K562 (cell line): ENCODE results near the gene SDCBP2. TPM values are rescaled to one million over a fixed set of nuclear protein-coding genes. Genes with fewer than 3 reads are reported as not detected.
A peak's percentile ranks its signal among the peaks of the same experiment; 100 is the strongest.

Experiments used
- ATAC-seq: fragments of 200-7000 bp; cut with Tn5 transposase; 3 replicates; pipeline ENCODE4 v1.9.1; 2020; ENCODE audit warnings: moderate library complexity
- BruUV-seq: library from RNA; stranded (reverse); fragments of 400-500 nt; replicated peaks from 2 replicates; lab custom pipeline; 2021; lab: Mats Ljungman, UMichigan
- CTCF ChIA-PET: fragments of 300-600 bp; formaldehyde crosslinking; extraction: SDS; loops from one replicate; lab custom pipeline; 2021; ENCODE audit warnings: low intra/inter-chr PET ratio; lab: Yijun Ruan, JAX
- POLR2A ChIA-PET: fragments of 300-600, 350-650 bp; sonication (Branson Sonifier 250); formaldehyde crosslinking; extraction: SDS; loops from one replicate; lab custom pipeline; 2021; ENCODE audit warnings: antibody characterized with exemption, inconsistent platforms; lab: Yijun Ruan, JAX
- DNase-seq, 4 experiments: peaks; one replicate each; pipeline versions ENCODE4 v3.0.0 to v3.0.0-alpha.2; 2011 to 2018; ENCODE audit warnings: low spot score in 3 of 4, mixed read lengths in 3 of 4; ENCODE audit errors: extremely low read depth in 1 of 4
- FAIRE-seq: peaks from 2 replicates; lab custom pipeline; 2011; peaks lifted over from hg19 to GRCh38; lab: Jason Lieb, UNC
- H2AFZ ChIP-seq: 2 replicates; pipeline ENCODE4 v1.6.0; 2011; ENCODE audit warnings: low read depth, low read length, control low read depth, inconsistent platforms
- H3K27ac ChIP-seq: fragments of 200-600 bp; 3 replicates; pipeline ENCODE4 v1.8.0; 2011; ENCODE audit warnings: low read depth, mild to moderate bottlenecking, control low read depth, inconsistent platforms, low read length, moderate library complexity, mixed read lengths; ENCODE audit errors: extremely low read depth
- H3K27me3 ChIP-seq, 2 experiments: fragments of 300-600 bp in 1 of 2; 2 replicates in 1 of 2; 3 replicates in 1 of 2; pipeline versions ENCODE4 v1.6.0 to v1.8.0; 2011; ENCODE audit warnings: inconsistent platforms in 2 of 2, low read length in 2 of 2, mild to moderate bottlenecking in 1 of 2, mixed read lengths in 1 of 2, moderate library complexity in 1 of 2; ENCODE audit not compliant: control insufficient read depth in 2 of 2, insufficient read depth in 2 of 2
- H3K36me3 ChIP-seq: fragments of 300-600 bp; 3 replicates; pipeline ENCODE4 v1.8.0; 2011; ENCODE audit warnings: mild to moderate bottlenecking, low read length, inconsistent platforms; ENCODE audit not compliant: control insufficient read depth, insufficient read depth
- H3K4me1 ChIP-seq, 2 experiments: fragments of 200-600 bp in 1 of 2; replicated peaks in 1 of 2; 2 replicates in 1 of 2; 3 replicates in 1 of 2; pipeline versions ENCODE4 v1.5.1 to v1.8.0; 2011; ENCODE audit warnings: inconsistent platforms in 2 of 2, low read length in 2 of 2, mild to moderate bottlenecking in 1 of 2, mixed read lengths in 1 of 2, moderate library complexity in 1 of 2; ENCODE audit not compliant: control insufficient read depth in 2 of 2, insufficient read depth in 2 of 2
- H3K4me2 ChIP-seq: 2 replicates; pipeline ENCODE4 v1.6.1; 2011; ENCODE audit warnings: low read length, control low read depth, inconsistent platforms, mixed read lengths; ENCODE audit not compliant: insufficient read depth
- H3K4me3 ChIP-seq: fragments of 200-600 bp; sonication (generic), shearing (Covaris generic); 2 replicates; pipeline ENCODE4 v1.5.1; 2016; ENCODE audit warnings: control low read depth, inconsistent platforms
- H3K79me2 ChIP-seq: fragments of 200-600 bp; 3 replicates; pipeline ENCODE4 v1.8.0; 2011; ENCODE audit warnings: low read length, inconsistent platforms; ENCODE audit not compliant: control insufficient read depth, insufficient read depth
- H3K9ac ChIP-seq, 2 experiments: 2 replicates each; pipeline versions ENCODE4 v1.6.0 to v1.6.1; 2011; ENCODE audit warnings: low read depth in 2 of 2, low read length in 2 of 2, control low read depth in 1 of 2, inconsistent platforms in 1 of 2, mild to moderate bottlenecking in 1 of 2, mixed read lengths in 1 of 2; ENCODE audit not compliant: insufficient read depth in 1 of 2
- H3K9me1 ChIP-seq: one replicate; pipeline ENCODE4 v1.6.0; 2011; ENCODE audit warnings: inconsistent platforms, mild to moderate bottlenecking, low read length, moderate library complexity; ENCODE audit not compliant: control insufficient read depth, insufficient read depth
- H3K9me3 ChIP-seq: replicated peaks from 2 replicates; pipeline ENCODE4 v1.5.1; 2011; ENCODE audit warnings: low read depth, low read length, inconsistent platforms; ENCODE audit not compliant: control insufficient read depth, insufficient read depth
- H4K20me1 ChIP-seq: replicated peaks from 2 replicates; pipeline ENCODE4 v1.6.1; 2011; ENCODE audit warnings: low read length, inconsistent platforms, mixed read lengths; ENCODE audit not compliant: control insufficient read depth, insufficient read depth
- ELF4 ChIP-seq: fragments of 450-650 bp; formaldehyde crosslinking; IDR thresholded peaks from 2 replicates; pipeline ENCODE4 v1.4.0; 2022; ENCODE audit warnings: missing genetic modification characterization
- ETS2 ChIP-seq: IDR thresholded peaks from 2 replicates; pipeline ENCODE4 v1.6.1; 2016; ENCODE audit warnings: borderline replicate concordance, missing genetic modification characterization, mild to moderate bottlenecking, moderate library complexity, missing compliant biosample characterization; ENCODE audit not compliant: poor library complexity, severe bottlenecking
- SIN3A ChIP-seq, 2 experiments: fragments of 150-350 bp in 1 of 2; IDR thresholded peaks; 2 replicates each; pipeline ENCODE4 v1.6.1; 2011 to 2016; ENCODE audit warnings: borderline replicate concordance in 2 of 2, low read depth in 2 of 2, low read length in 2 of 2, mild to moderate bottlenecking in 2 of 2, moderate library complexity in 2 of 2; ENCODE audit not compliant: control insufficient read depth in 1 of 2
- SMARCC2 ChIP-seq: fragments of 450-650 bp; IDR thresholded peaks from 2 replicates; pipeline ENCODE4 v1.6.1; 2017; ENCODE audit warnings: antibody characterized with exemption, moderate library complexity, mild to moderate bottlenecking, low read depth
- ZNF583 ChIP-seq: fragments of 250-450 bp; sonication (Bioruptor Pico); IDR thresholded peaks from 2 replicates; pipeline ENCODE4 v1.4.0; 2020
- WGBS: fragments of 100-300 bp; shearing (Covaris generic); methylation state at CpG from one replicate; pipeline ENCODE4 v1.1.6; 2016; ENCODE audit warnings: low coverage, mixed read lengths; ENCODE audit not compliant: insufficient coverage; ENCODE audit errors: missing lambda C conversion rate; 5-methylcytosine and 5-hydroxymethylcytosine counted together
- in situ Hi-C: fragments of 300-500 bp; cut with MboI; formaldehyde crosslinking; loops from 4 replicates; pipeline ENCODE4 v1.15.0; 2018; ENCODE audit warnings: inconsistent platforms, mixed read lengths
- intact Hi-C: fragments of 100-400 bp; cut with micrococcal nuclease; formaldehyde crosslinking; loops from 2 replicates; pipeline ENCODE4 v1.14.2; 2022
- polyA plus RNA-seq, 8 experiments: library from polyadenylated mRNA; depleted of rRNA in 4 of 8; stranded (reverse) in 5 of 8; unstranded in 3 of 8; fragments of >200 nt; fragmentation: Nextera tagmentation in 2 of 8; fragmentation: Illumina TruSeq in 1 of 8; extraction: Ambion mirVana in 2 of 8; extraction: Trizol in 1 of 8; gene quantifications; 2 replicates each; pipeline versions ENCODE4 v1.2.1 to v1.2.3, GENCODE V29; 2011 to 2014; ENCODE audit warnings: inconsistent platforms in 1 of 8, missing spikeins in 1 of 8
- total RNA-seq, 7 experiments: library from RNA; depleted of rRNA in 6 of 7; stranded (reverse); fragments of >200 nt in 6 of 7; fragmentation: Illumina TruSeq in 2 of 7; extraction: Trizol in 2 of 7; gene quantifications; 2 replicates each; pipeline versions ENCODE4 v1.2.1 to v1.2.3, GENCODE V29; 2011 to 2021; ENCODE audit warnings: low replicate concordance in 1 of 7
- TF ChIP-seq, protein P1 (sequence below), 3 experiments: IDR thresholded peaks in 2 of 3; conservative IDR thresholded peaks in 1 of 3; 2 replicates each; pipeline ENCODE4 v1.5.1; 2011 to 2012; ENCODE audit warnings: low read length in 3 of 3, mild to moderate bottlenecking in 3 of 3, control low read depth in 2 of 3, improper control_type of control experiment in 1 of 3, inconsistent platforms in 1 of 3, low read depth in 1 of 3, mixed read lengths in 1 of 3, moderate library complexity in 1 of 3; ENCODE audit not compliant: insufficient read depth in 2 of 3
- TF ChIP-seq, protein P2 (sequence below), 3 experiments: fragments of 200-800 bp in 1 of 3; sonication (Bioruptor generic) in 1 of 3; sonication (generic) in 1 of 3; formaldehyde crosslinking in 1 of 3; IDR thresholded peaks; 2 replicates each; pipeline versions ENCODE4 v1.6.1 to v1.8.0; 2016 to 2022; ENCODE audit warnings: mild to moderate bottlenecking in 2 of 3, missing compliant biosample characterization in 2 of 3, missing genetic modification characterization in 2 of 3, missing genetic modification reagents in 1 of 3

Gene SDCBP2
- total and polyA plus RNA-seq, 9 of the 15 experiments (the other 6 are each of a cell fraction or from before 2014, with no cell fraction given) = 0.06 to 1.2 (median 0.80) TPM

GRCh38 chr20:1280195-1281102 is 48.5 kb downstream of the SDCBP2 start:
- DNase-seq = peak in 1 of 4 experiments; percentile 19
- 0 out of 4 replicates have a peak overlapping the region, but pooled peaks of 1 of the 2 experiments have one; percentile 2 for H3K9ac ChIP-seq
- H3K4me3 ChIP-seq = no peak overlapping the region
- no peak for TF ChIP-seq ELF4 (CRISPR knock-in tag)
- TF ChIP-seq, all 486 proteins: peak for 0
- no peaks in the 10 kb centered on the region; a peak in 1 of 5 replicates for H3K27me3 ChIP-seq
- H3K79me2 ChIP-seq = peaks cover 3% of the 10 kb centered on the region; the same call in 1 of the 3 replicates
- WGBS = 36% methylated on average over 4 of the region's 6 CpGs
- no peaks in the 10 kb centered on the region for H3K9me3 ChIP-seq
- no TSS peak for BruUV-seq
- no peak overlapping the region for H2AFZ ChIP-seq
- H3K27ac ChIP-seq = no peak overlapping the region
- no peak for FAIRE-seq
- POLR2A ChIA-PET = interaction anchor here (0.6 to 1.5 kb wide), 2 partner anchors 14 to 45 kb away, joined by 4 to 8 read pairs; partner anchors contain the start of gene SNPH
- intact Hi-C loops = no loop called here
- in situ Hi-C loops = no loop called here
- H3K9me1 ChIP-seq = no peaks in the 10 kb centered on the region
- CTCF ChIA-PET = no interaction called here
- peaks cover 7 to 17% of the 10 kb centered on the region in 2 experiments; a peak in 3 of 5 replicates for H3K4me1 ChIP-seq
- no peak overlapping the region for H3K4me2 ChIP-seq
- H4K20me1 ChIP-seq = 0 out of 2 replicates have a peak, but pooled peaks cover 3% of the 10 kb centered on the region
- no peak for ATAC-seq
- no peaks in the 10 kb centered on the region; the same call in 2 of the 3 replicates for H3K36me3 ChIP-seq

- in situ Hi-C loops (no loop called here), intact Hi-C loops (no loop called here)
- FAIRE-seq (no peak), ATAC-seq (no peak), DNase-seq (no peak)
- ChIA-PET POLR2A (interaction anchor here (0.6 to 1.5 kb wide), 2 partner anchors 13 to 14 kb away, joined by 3 to 8 read pairs; partner anchors contain the start of gene SNPH), CTCF (no interaction called here)
- BruUV-seq = no TSS peak
- Histone ChIP-seq H3K9me1 (no peaks in the 10 kb centered on the region), H4K20me1 (0 out of 2 replicates have a peak, but pooled peaks cover 3% of the 10 kb centered on the region), H2AFZ (no peak overlapping the region), H3K27ac (no peak overlapping the region), H3K9me3 (no peaks in the 10 kb centered on the region), H3K79me2 (peaks cover 3% of the 10 kb centered on the region; the same call in 1 of the 3 replicates), H3K4me1 (peaks cover 7 to 15% of the 10 kb centered on the region in 2 experiments; a peak in 3 of 5 replicates), H3K4me3 (no peak overlapping the region), H3K36me3 (no peaks in the 10 kb centered on the region; the same call in 2 of the 3 replicates), H3K9ac (no peak overlapping the region), H3K4me2 (no peak overlapping the region), H3K27me3 (no peaks in the 10 kb centered on the region; a peak in 1 of 5 replicates)
- WGBS = 75% methylated on average over 4 of the region's 4 CpGs
- TF ChIP-seq ETS2 (tag) (no peak), SMARCC2 (no peak), SIN3A (IDR thresholded peaks at IDR 0.05; ENCODE audit: borderline replicate concordance in 2 of 2, control insufficient read depth in 1 of 2, low read depth in 2 of 2, low read length in 2 of 2) (no peak), ZNF583 (CRISPR knock-in tag) (no peak)
- TF ChIP-seq, protein P1, sequence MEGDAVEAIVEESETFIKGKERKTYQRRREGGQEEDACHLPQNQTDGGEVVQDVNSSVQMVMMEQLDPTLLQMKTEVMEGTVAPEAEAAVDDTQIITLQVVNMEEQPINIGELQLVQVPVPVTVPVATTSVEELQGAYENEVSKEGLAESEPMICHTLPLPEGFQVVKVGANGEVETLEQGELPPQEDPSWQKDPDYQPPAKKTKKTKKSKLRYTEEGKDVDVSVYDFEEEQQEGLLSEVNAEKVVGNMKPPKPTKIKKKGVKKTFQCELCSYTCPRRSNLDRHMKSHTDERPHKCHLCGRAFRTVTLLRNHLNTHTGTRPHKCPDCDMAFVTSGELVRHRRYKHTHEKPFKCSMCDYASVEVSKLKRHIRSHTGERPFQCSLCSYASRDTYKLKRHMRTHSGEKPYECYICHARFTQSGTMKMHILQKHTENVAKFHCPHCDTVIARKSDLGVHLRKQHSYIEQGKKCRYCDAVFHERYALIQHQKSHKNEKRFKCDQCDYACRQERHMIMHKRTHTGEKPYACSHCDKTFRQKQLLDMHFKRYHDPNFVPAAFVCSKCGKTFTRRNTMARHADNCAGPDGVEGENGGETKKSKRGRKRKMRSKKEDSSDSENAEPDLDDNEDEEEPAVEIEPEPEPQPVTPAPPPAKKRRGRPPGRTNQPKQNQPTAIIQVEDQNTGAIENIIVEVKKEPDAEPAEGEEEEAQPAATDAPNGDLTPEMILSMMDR (IDR thresholded peaks at IDR 0.05 in 2 of 3, conservative IDR thresholded peaks at IDR 0.05 in 1 of 3; ENCODE audit: insufficient read depth in 2 of 3, low read depth in 1 of 3, low read length in 3 of 3) = no peak
- TF ChIP-seq, protein P2, sequence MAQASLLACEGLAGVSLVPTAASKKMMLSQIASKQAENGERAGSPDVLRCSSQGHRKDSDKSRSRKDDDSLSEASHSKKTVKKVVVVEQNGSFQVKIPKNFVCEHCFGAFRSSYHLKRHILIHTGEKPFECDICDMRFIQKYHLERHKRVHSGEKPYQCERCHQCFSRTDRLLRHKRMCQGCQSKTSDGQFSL (CRISPR knock-in tag; IDR thresholded peaks at IDR 0.05) = no peak
- TF ChIP-seq, protein P2 (tag; IDR thresholded peaks at IDR 0.05) = no peak
These were observed 49.9 kb downstream of the SDCBP2 start for GRCh38 chr20:1278993-1279392.
